ENCODE results near the gene PIK3R2. TPM values are rescaled to one million over a fixed set of nuclear protein-coding genes. Genes with fewer than 3 reads are reported as not detected.

The PIK3R2 gene
- 20.2 and 25.0 TPM in 2 replicates for total RNA-seq

GRCh38 chr19:18152817-18153555 is at the start of gene PIK3R2:
TSS of gene PIK3R2 (plus strand) at chr19:18153163. CDS start at chr19:18155880, 2,717 bp downstream.

DNA sequence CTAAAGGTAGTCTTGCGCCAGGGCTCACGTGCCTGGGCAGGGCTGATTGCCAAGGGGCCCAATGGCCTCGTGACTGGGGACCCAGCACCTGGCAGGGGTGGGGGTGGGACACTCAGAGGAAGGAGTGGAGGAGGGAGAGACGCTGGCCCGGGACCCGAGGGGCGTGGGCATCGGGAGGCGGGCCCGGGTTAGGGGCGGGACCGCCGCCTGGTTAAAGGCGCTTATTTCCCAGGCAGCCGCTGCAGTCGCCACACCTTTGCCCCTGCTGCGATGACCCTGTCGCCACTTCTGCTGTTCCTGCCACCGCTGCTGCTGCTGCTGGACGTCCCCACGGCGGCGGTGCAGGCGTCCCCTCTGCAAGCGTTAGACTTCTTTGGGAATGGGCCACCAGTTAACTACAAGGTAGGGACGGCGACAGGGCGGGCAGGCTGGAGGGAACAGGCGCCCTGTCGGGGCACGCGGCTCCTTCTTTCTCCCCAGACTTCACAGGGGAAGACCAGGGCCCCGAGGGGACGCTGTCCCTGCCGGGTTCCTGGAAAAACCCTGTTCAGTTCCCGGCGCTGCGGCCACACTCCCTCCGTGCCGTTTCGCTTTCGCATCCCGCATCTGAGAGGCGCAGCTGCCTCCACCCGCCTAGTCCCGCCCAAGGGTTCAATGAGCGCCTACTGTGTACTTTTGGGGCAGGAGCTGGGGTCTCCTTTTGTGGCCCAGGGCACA is 20.8 kb downstream of the PIK3R2 start, which contains the start of gene IFI30:
Gene IFI30, plus strand, starts transcription at position 242 of the 717 bp plus-strand sequence. Its CDS starts 29 bp downstream, at position 271.

DNA sequence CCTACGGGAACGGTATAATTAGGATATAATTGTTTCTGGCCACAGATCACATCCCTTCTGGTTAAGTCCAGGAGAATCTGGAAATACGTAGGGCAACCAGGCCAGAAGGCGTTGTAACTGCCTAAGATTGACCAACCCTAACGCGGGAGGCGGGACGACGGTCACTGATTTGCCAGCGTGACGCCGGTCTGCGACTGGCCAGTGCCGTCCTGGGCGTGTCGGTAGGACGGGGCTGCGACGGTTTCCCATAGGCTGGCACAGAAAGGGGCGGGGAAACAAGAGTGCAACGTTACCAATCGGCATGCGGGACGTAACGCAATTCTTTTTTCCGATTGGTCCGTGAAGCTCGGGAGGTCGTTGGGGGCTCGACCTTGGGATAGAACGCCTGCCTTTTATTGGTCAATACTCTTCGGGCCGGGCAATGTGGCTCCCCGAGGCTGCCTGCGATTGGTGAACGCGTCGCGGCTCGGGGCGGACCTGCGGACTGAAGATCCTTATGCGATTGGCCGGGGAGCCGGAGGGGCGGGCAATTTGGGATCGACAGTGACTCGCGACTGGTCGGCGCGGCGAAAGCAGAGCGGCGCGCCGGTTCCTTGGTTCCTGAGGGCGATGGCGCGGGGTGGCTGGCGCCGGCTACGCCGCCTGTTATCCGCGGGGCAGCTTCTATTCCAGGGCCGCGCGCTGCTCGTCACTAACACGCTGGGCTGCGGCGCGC is 39.9 kb downstream of the PIK3R2 start, which contains the start of gene MPV17L2:
Gene MPV17L2, plus strand, starts transcription at position 546 of the 715 bp plus-strand sequence. Its CDS starts 64 bp downstream, at position 610.

GRCh38 chr19:18203863-18204393 is 51.0 kb downstream of the PIK3R2 start, which contains the start of gene RAB3A:
TSS of gene RAB3A (minus strand) at chr19:18204042. CDS start at chr19:18202740, 1,302 bp downstream.

Small RNA genes within 50 kb of the gene (small RNA-seq; reads per million reads assigned to genes)
- gene IFI30: not detected

Other genes with a start within 250 kb of the PIK3R2 start
- gene CCDC124, start 220.1 kb upstream of the PIK3R2 start, total RNA-seq: 28.7 and 30.5 TPM in 2 replicates
- not detected in 2 replicates for gene KCNN1, start 186.1 kb upstream of the PIK3R2 start, total RNA-seq
- 7.3 and 13.1 TPM in 2 replicates for gene ARRDC2, start 145.0 kb upstream of the PIK3R2 start, total RNA-seq
- under 0.01 TPM in 1 of 2 replicates, not detected in the other for gene IL12RB1, start 66.2 kb upstream of the PIK3R2 start, total RNA-seq
- gene MAST3, start 55.4 kb upstream of the PIK3R2 start, total RNA-seq: 1.8 and 2.5 TPM in 2 replicates
- gene IFI30, start 20.6 kb downstream of the PIK3R2 start, total RNA-seq: 29.1 and 30.9 TPM in 2 replicates
- gene MPV17L2, start 40.1 kb downstream of the PIK3R2 start, total RNA-seq: 8.1 and 10.9 TPM in 2 replicates
- gene RAB3A, start 50.9 kb downstream of the PIK3R2 start, total RNA-seq: 1.1 and 1.2 TPM in 2 replicates
- 0.20 TPM in 1 of 2 replicates, not detected in the other for gene PDE4C, start 73.3 kb downstream of the PIK3R2 start, total RNA-seq
- gene IQCN, start 121.3 kb downstream of the PIK3R2 start, total RNA-seq: 0.39 and 0.73 TPM in 2 replicates
- 96.2 and 99.6 TPM in 2 replicates for gene JUND, start 128.5 kb downstream of the PIK3R2 start, total RNA-seq
- 146 and 148 TPM in 2 replicates for gene LSM4, start 169.9 kb downstream of the PIK3R2 start, total RNA-seq
- gene PGPEP1, start 187.4 kb downstream of the PIK3R2 start, total RNA-seq: 14.0 and 17.4 TPM in 2 replicates
- gene GDF15, start 233.0 kb downstream of the PIK3R2 start, total RNA-seq: 17.3 and 18.0 TPM in 2 replicates
- not detected in 2 replicates for gene LRRC25, start 244.5 kb downstream of the PIK3R2 start, total RNA-seq

Data from subcutaneous preadipocyte (primary cell).